ENCODE data around the gene TMEM98.
"Not testable (repeated sequence)": the region's sequence is repeated elsewhere in the genome, so short reads cannot be mapped to it uniquely, and the experiment has no call there.

The TMEM98 gene

DNA sequence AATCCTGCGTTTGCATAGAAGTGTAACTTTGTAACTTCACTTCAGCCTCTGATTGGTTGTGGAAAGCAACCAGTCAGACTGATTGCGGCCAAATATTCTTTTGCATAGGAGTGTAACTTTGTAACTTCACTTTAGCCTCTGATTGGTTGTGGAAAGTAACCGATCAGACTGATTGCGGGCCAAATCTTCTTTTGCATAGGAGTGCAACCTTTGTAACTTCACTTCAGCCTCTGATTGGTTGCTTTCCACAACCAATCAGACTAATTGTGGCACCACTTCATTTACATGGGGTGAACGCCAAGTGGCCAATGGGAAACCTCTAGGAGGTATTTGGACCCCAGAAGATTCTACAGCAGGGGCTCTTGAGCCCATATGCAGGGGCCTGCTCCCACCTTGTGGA, 1.8 kb upstream of the TMEM98 start:
- H3K14ac ChIP-seq (ENCODE audit: low read length), result no peak overlapping the region
- H2AK5ac ChIP-seq (ENCODE audit: low read length), result no peak overlapping the region
- DNase-seq, result no peak
- no CpG with 5 or more reads among the region's 5 CpGs for WGBS (ENCODE audit: extremely low coverage, insufficient coverage, insufficient read length)
- H3K79me1 ChIP-seq (ENCODE audit: low read length), result peaks cover 6% of the 10 kb centered on the region
- H3K4me1 ChIP-seq (ENCODE audit: control insufficient read depth in 1 of 2, insufficient read depth in 2 of 2, low read length in 2 of 2), result peaks cover 3 to 13% of the 10 kb centered on the region in 2 experiments
- no peak overlapping the region for H4K91ac ChIP-seq (ENCODE audit: low read depth, low read length)
- no peak overlapping the region for H3K23ac ChIP-seq (ENCODE audit: low read length)
- no peak overlapping the region for H2AFZ ChIP-seq (ENCODE audit: insufficient read depth, low read length, poor library complexity)
- peaks cover 3% of the 10 kb centered on the region for H3K79me2 ChIP-seq (ENCODE audit: control insufficient read depth, insufficient read depth, low read length, poor library complexity)
- H2BK5ac ChIP-seq (ENCODE audit: low read depth, low read length, poor library complexity), result no peak overlapping the region
- H3K27me3 ChIP-seq (ENCODE audit: insufficient read depth, low read length), result no peaks in the 10 kb centered on the region
- peaks cover 0 to 2% of the 10 kb centered on the region in 2 experiments for H3K36me3 ChIP-seq (ENCODE audit: control insufficient read depth in 1 of 2, insufficient read depth in 2 of 2, low read length in 2 of 2)
- H2BK12ac ChIP-seq (ENCODE audit: low read length), result no peak overlapping the region
- H3K9me3 ChIP-seq (ENCODE audit: insufficient read depth, low read depth, low read length), result no peaks in the 10 kb centered on the region
- H3K18ac ChIP-seq (ENCODE audit: low read length), result no peak overlapping the region
- no peak overlapping the region for H4K12ac ChIP-seq (ENCODE audit: low read depth, low read length)
- no peak overlapping the region for H2BK120ac ChIP-seq (ENCODE audit: insufficient read depth, low read length, poor library complexity)
- H4K8ac ChIP-seq (ENCODE audit: low read depth, low read length), result no peak overlapping the region
- no peak overlapping the region for H3K27ac ChIP-seq (ENCODE audit: low read depth, low read length)
- no peak overlapping the region for H3K4ac ChIP-seq (ENCODE audit: low read depth, low read length)
- no peak overlapping the region for H3K4me3 ChIP-seq (ENCODE audit: low read depth, low read length)
- no peak overlapping the region for H3K9ac ChIP-seq (ENCODE audit: low read length)
- no peak overlapping the region for H3K4me2 ChIP-seq (ENCODE audit: low read length)

DNA sequence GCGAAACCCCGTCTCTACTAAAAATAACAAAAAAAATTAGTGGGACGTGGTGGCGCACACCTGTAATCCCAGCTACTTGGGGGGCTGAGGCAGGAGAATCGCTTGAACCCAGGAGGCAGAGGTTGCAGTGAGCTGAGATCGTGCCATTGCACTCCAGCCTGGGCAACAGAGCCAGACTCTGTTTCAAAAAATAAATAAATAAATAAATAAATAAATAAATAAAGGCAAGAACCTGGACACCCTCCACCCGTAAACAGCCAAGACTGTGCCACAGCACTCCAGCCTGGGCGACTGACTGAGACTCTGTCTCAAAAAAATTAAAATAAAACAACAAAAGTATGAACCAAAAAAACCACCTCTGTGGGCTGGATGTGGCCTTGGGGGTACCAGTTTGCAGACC, 1.2 kb upstream of the TMEM98 start:
- H2BK12ac ChIP-seq (ENCODE audit: low read length); H3K14ac ChIP-seq (ENCODE audit: low read length); H4K8ac ChIP-seq (ENCODE audit: low read depth, low read length); H3K4ac ChIP-seq (ENCODE audit: low read depth, low read length); H3K9ac ChIP-seq (ENCODE audit: low read length); H4K91ac ChIP-seq (ENCODE audit: low read depth, low read length); H3K9me3 ChIP-seq (ENCODE audit: insufficient read depth, low read depth, low read length); DNase-seq; H2AK5ac ChIP-seq (ENCODE audit: low read length); H3K79me1 ChIP-seq (ENCODE audit: low read length); H3K79me2 ChIP-seq (ENCODE audit: control insufficient read depth, insufficient read depth, low read length, poor library complexity); H3K36me3 ChIP-seq (ENCODE audit: control insufficient read depth in 1 of 2, insufficient read depth in 2 of 2, low read length in 2 of 2); H3K27me3 ChIP-seq (ENCODE audit: insufficient read depth, low read length); H3K4me3 ChIP-seq (ENCODE audit: low read depth, low read length); H4K12ac ChIP-seq (ENCODE audit: low read depth, low read length); H3K18ac ChIP-seq (ENCODE audit: low read length); H2BK5ac ChIP-seq (ENCODE audit: low read depth, low read length, poor library complexity); H3K4me2 ChIP-seq (ENCODE audit: low read length); H3K27ac ChIP-seq (ENCODE audit: low read depth, low read length); H3K23ac ChIP-seq (ENCODE audit: low read length); H2BK120ac ChIP-seq (ENCODE audit: insufficient read depth, low read length, poor library complexity); H2AFZ ChIP-seq (ENCODE audit: insufficient read depth, low read length, poor library complexity): not testable (repeated sequence)
- H3K4me1 ChIP-seq (ENCODE audit: control insufficient read depth in 1 of 2, insufficient read depth in 2 of 2, low read length in 2 of 2), result peaks cover 3 to 13% of the 10 kb centered on the region in 2 experiments
- WGBS (ENCODE audit: extremely low coverage, insufficient coverage, insufficient read length), result no CpG with 5 or more reads among the region's 8 CpGs

DNA sequence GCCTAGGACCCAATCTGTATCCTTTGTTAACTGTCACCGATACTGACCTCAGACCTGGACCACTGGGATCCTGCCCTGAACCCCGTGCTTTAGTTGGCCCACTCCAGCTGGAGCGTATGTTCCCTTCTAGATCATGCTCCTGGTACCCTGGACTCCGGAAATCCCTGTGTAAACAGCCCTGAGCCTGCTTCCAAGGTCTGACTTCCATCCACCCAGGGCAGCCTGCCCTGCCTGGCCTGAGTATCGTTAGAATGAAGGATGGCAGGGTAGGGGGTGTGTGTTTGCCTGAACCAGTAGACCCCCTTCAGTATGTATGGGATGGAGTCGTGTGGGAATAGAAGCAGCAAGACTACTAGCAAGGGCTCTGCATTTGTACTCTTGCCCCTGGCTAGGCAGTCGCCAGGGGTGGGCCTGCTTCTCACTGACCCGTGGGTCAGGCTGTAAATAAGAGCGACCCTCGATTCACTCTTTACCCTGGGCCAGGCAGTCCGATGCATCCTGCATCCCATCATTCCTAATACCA, 691 bp upstream of the TMEM98 start:
- Histone ChIP-seq H3K36me3 (ENCODE audit: control insufficient read depth in 1 of 2, insufficient read depth in 2 of 2, low read length in 2 of 2) (peaks cover 0 to 4% of the 10 kb centered on the region in 2 experiments), H3K27me3 (ENCODE audit: insufficient read depth, low read length) (no peaks in the 10 kb centered on the region), H2BK120ac (ENCODE audit: insufficient read depth, low read length, poor library complexity) (no peak overlapping the region), H3K79me2 (ENCODE audit: control insufficient read depth, insufficient read depth, low read length, poor library complexity) (peaks cover 3% of the 10 kb centered on the region), H3K4me2 (ENCODE audit: low read length) (peak overlapping the region; percentile 72), H2BK12ac (ENCODE audit: low read length) (no peak overlapping the region), H3K14ac (ENCODE audit: low read length) (no peak overlapping the region), H3K9ac (ENCODE audit: low read length) (no peak overlapping the region), H2AFZ (ENCODE audit: insufficient read depth, low read length, poor library complexity) (peak overlapping the region; percentile 62), H3K18ac (ENCODE audit: low read length) (no peak overlapping the region), H3K9me3 (ENCODE audit: insufficient read depth, low read depth, low read length) (no peaks in the 10 kb centered on the region), H3K4me3 (ENCODE audit: low read depth, low read length) (peak overlapping the region; percentile 72), H4K91ac (ENCODE audit: low read depth, low read length) (no peak overlapping the region), H2BK5ac (ENCODE audit: low read depth, low read length, poor library complexity) (no peak overlapping the region), H2AK5ac (ENCODE audit: low read length) (no peak overlapping the region), H3K4ac (ENCODE audit: low read depth, low read length) (no peak overlapping the region), H3K4me1 (ENCODE audit: control insufficient read depth in 1 of 2, insufficient read depth in 2 of 2, low read length in 2 of 2) (peaks cover 3 to 13% of the 10 kb centered on the region in 2 experiments), H4K12ac (ENCODE audit: low read depth, low read length) (no peak overlapping the region), H3K27ac (ENCODE audit: low read depth, low read length) (no peak overlapping the region), H4K8ac (ENCODE audit: low read depth, low read length) (peak overlapping the region; percentile 79), H3K23ac (ENCODE audit: low read length) (no peak overlapping the region), H3K79me1 (ENCODE audit: low read length) (peaks cover 6% of the 10 kb centered on the region)
- no CpG with 5 or more reads among the region's 11 CpGs for WGBS (ENCODE audit: extremely low coverage, insufficient coverage, insufficient read length)
- no peak for DNase-seq

DNA sequence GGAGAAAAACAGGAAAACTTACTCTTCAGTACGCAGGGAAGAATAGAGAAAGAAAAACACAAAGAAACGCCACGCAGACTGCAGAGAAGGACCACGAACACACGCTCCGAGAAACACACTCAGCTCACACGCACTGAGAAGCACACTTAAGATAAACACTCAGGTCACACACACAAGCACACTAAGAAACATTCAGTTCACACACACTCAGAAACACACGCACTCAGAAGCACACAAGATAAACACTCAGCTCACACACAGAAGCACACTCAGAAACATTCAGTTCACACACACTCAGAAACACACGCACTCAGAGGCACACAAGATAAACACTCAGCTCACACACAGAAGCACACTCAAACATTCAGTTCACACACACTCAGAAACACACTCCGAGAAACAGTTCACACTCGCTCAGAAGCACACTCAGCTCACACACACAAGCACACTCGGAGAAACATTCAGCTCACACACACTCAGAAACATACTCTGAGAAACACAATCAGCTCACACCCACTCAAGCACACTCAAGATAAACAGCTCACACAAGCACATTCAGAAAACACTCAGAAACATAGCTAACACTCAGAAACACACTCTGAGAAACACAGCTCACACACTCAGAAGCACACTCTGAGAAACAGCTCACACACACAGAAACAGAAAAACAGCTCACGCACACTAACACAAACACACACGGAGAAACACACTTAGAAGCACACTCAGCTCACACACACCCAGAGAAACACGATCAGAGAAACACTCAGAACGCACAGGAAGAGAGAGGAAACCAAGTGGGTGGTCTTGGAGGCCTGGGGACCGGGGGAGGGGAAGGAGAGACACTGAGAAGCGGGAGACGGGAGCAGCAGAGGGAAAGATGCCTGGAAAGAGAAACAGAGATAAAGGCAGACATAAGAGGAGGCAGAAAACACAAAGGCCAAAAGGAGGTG, 908 bp downstream of the TMEM98 start:
- no CpG with 5 or more reads among the region's 19 CpGs for WGBS (ENCODE audit: extremely low coverage, insufficient coverage, insufficient read length)
- peak overlapping the region; percentile 69 for H3K4ac ChIP-seq (ENCODE audit: low read depth, low read length)

More for the DNA sequence above, 908 bp downstream of the TMEM98 start:
- H3K9me3 ChIP-seq (ENCODE audit: insufficient read depth, low read depth, low read length), result no peaks in the 10 kb centered on the region
- H3K4me1 ChIP-seq (ENCODE audit: control insufficient read depth in 1 of 2, insufficient read depth in 2 of 2, low read length in 2 of 2), result peaks cover 3 to 13% of the 10 kb centered on the region in 2 experiments
- peak overlapping the region; percentile 11 for H3K23ac ChIP-seq (ENCODE audit: low read length)
- peak overlapping the region; percentile 21 for H2BK12ac ChIP-seq (ENCODE audit: low read length)
- peak overlapping the region; percentile 11 for H3K9ac ChIP-seq (ENCODE audit: low read length)
- peaks cover 3% of the 10 kb centered on the region for H3K79me2 ChIP-seq (ENCODE audit: control insufficient read depth, insufficient read depth, low read length, poor library complexity)
- H3K27ac ChIP-seq (ENCODE audit: low read depth, low read length), result no peak overlapping the region
- no peak overlapping the region for H2BK5ac ChIP-seq (ENCODE audit: low read depth, low read length, poor library complexity)
- peak overlapping the region; percentile 78 for H3K4me3 ChIP-seq (ENCODE audit: low read depth, low read length)
- H3K14ac ChIP-seq (ENCODE audit: low read length), result peak overlapping the region; percentile 88
- DNase-seq, result no peak
- H3K18ac ChIP-seq (ENCODE audit: low read length), result peak overlapping the region; percentile 81
- H4K12ac ChIP-seq (ENCODE audit: low read depth, low read length), result peak overlapping the region; percentile 98
- no peaks in the 10 kb centered on the region for H3K27me3 ChIP-seq (ENCODE audit: insufficient read depth, low read length)
- peak overlapping the region; percentile 8 for H2AFZ ChIP-seq (ENCODE audit: insufficient read depth, low read length, poor library complexity)
- H2BK120ac ChIP-seq (ENCODE audit: insufficient read depth, low read length, poor library complexity), result no peak overlapping the region
- H2AK5ac ChIP-seq (ENCODE audit: low read length), result peak overlapping the region; percentile 38
- H3K4me2 ChIP-seq (ENCODE audit: low read length), result peak overlapping the region; percentile 72
- H3K79me1 ChIP-seq (ENCODE audit: low read length), result peaks cover 6% of the 10 kb centered on the region
- H4K8ac ChIP-seq (ENCODE audit: low read depth, low read length), result peak overlapping the region; percentile 95
- H3K36me3 ChIP-seq (ENCODE audit: control insufficient read depth in 1 of 2, insufficient read depth in 2 of 2, low read length in 2 of 2), result peaks cover 6 to 15% of the 10 kb centered on the region in 2 experiments
- H4K91ac ChIP-seq (ENCODE audit: low read depth, low read length), result peak overlapping the region; percentile 80
